IMR-90 (cell line): ENCODE results near the gene TBC1D24. TPM values are rescaled to one million over a fixed set of nuclear protein-coding genes. Genes with fewer than 3 reads are reported as not detected.

Experiments
- ATAC-seq: fragments of 200-7000 bp; cut with Tn5 transposase; 2 replicates; pipeline ENCODE4 v1.9.1; 2020; ENCODE audit warnings: low read depth, mild to moderate bottlenecking, moderate library complexity
- BruUV-seq: library from RNA; stranded (reverse); fragments of 400-500 nt; replicated peaks from 2 replicates; lab custom pipeline; 2021; lab: Mats Ljungman, UMichigan
- CTCF ChIA-PET: fragments of 300-600 bp; formaldehyde crosslinking; extraction: SDS; loops from one replicate; lab custom pipeline; 2021; ENCODE audit warnings: antibody characterized with exemption; lab: Yijun Ruan, JAX
- POLR2A ChIA-PET: fragments of 300-600 bp; sonication (Branson Sonifier 250); formaldehyde crosslinking; loops from one replicate; lab custom pipeline; 2022; ENCODE audit warnings: antibody characterized with exemption; ENCODE audit not compliant: unreplicated experiment; lab: Charles Lee
- DNase-seq: peaks from one replicate; pipeline ENCODE4 v3.0.0; 2013
- H2AFZ ChIP-seq: replicated peaks from 2 replicates; pipeline ENCODE3; 2013; ENCODE audit warnings: low read length, mild to moderate bottlenecking; ENCODE audit not compliant: poor library complexity
- H2AK5ac ChIP-seq: 2 replicates; pipeline ENCODE4 v1.6.1; 2013; ENCODE audit warnings: low read depth, low read length, inconsistent platforms
- H2AK9ac ChIP-seq: replicated peaks from 2 replicates; pipeline ENCODE3; 2013; ENCODE audit warnings: mild to moderate bottlenecking, low read depth, low read length, moderate library complexity; ENCODE audit not compliant: poor library complexity
- H2BK120ac ChIP-seq: 2 replicates; pipeline ENCODE4 v1.6.1; 2013; ENCODE audit warnings: low read depth, low read length, inconsistent platforms
- H2BK15ac ChIP-seq: 3 replicates; pipeline ENCODE4 v1.6.1; 2013; ENCODE audit warnings: low read depth, low read length, inconsistent platforms
- H2BK20ac ChIP-seq: 2 replicates; pipeline ENCODE4 v1.6.1; 2013; ENCODE audit warnings: low read depth, mild to moderate bottlenecking, inconsistent platforms, low read length, moderate library complexity
- H2BK5ac ChIP-seq: 2 replicates; pipeline ENCODE4 v1.6.1; 2013; ENCODE audit warnings: mild to moderate bottlenecking, low read depth, low read length, inconsistent platforms; ENCODE audit not compliant: poor library complexity, severe bottlenecking
- H3K14ac ChIP-seq: replicated peaks from 2 replicates; pipeline ENCODE4 v1.6.1; 2013; ENCODE audit warnings: low read depth, low read length, inconsistent platforms
- H3K18ac ChIP-seq: 2 replicates; pipeline ENCODE4 v1.6.1; 2013; ENCODE audit warnings: low read depth, low read length, control low read depth
- H3K23ac ChIP-seq: 2 replicates; pipeline ENCODE4 v1.6.1; 2013; ENCODE audit warnings: low read depth, low read length, inconsistent platforms
- H3K27ac ChIP-seq: 2 replicates; pipeline ENCODE4 v1.5.1; 2013; ENCODE audit warnings: mild to moderate bottlenecking, control low read depth, low read length; ENCODE audit not compliant: insufficient read depth
- H3K27me3 ChIP-seq: 2 replicates; pipeline ENCODE4 v1.6.1; 2013; ENCODE audit warnings: low read length; ENCODE audit not compliant: control insufficient read depth, insufficient read depth
- H3K36me3 ChIP-seq: 2 replicates; pipeline ENCODE4 v1.6.1; 2013; ENCODE audit warnings: low read length, mixed read lengths; ENCODE audit not compliant: control insufficient read depth, insufficient read depth
- H3K4ac ChIP-seq: 2 replicates; pipeline ENCODE4 v1.6.1; 2013; ENCODE audit warnings: low read depth, low read length, inconsistent platforms
- H3K4me1 ChIP-seq: 2 replicates; pipeline ENCODE4 v1.6.1; 2013; ENCODE audit warnings: low read length, mixed read lengths; ENCODE audit not compliant: control insufficient read depth, insufficient read depth
- H3K4me2 ChIP-seq: 2 replicates; pipeline ENCODE4 v1.6.1; 2013; ENCODE audit warnings: low read depth, mild to moderate bottlenecking, control low read depth, low read length, moderate library complexity
- H3K4me3 ChIP-seq: 2 replicates; pipeline ENCODE4 v1.5.1; 2013; ENCODE audit warnings: low read depth, mild to moderate bottlenecking, control low read depth, low read length, moderate library complexity; ENCODE audit not compliant: insufficient read depth
- H3K56ac ChIP-seq: 2 replicates; pipeline ENCODE4 v1.6.1; 2013; ENCODE audit warnings: low read length, inconsistent platforms; ENCODE audit not compliant: insufficient read depth; ENCODE audit errors: extremely low read depth
- H3K79me1 ChIP-seq, 2 experiments: 2 replicates each; pipeline ENCODE4 v1.6.1; 2013; ENCODE audit warnings: low read length in 2 of 2, inconsistent platforms in 1 of 2, low read depth in 1 of 2
- H3K9ac ChIP-seq: 2 replicates; pipeline ENCODE4 v1.6.1; 2013; ENCODE audit warnings: low read depth, low read length, control low read depth
- H3K9me1 ChIP-seq: 2 replicates; pipeline ENCODE4 v1.6.1; 2013; ENCODE audit warnings: low read length, inconsistent platforms; ENCODE audit not compliant: insufficient read depth
- H3K9me3 ChIP-seq: 2 replicates; pipeline ENCODE4 v1.6.1; 2013; ENCODE audit warnings: low read length; ENCODE audit not compliant: control insufficient read depth, insufficient read depth
- H4K20me1 ChIP-seq: 2 replicates; pipeline ENCODE4 v1.6.1; 2013; ENCODE audit warnings: low read length, inconsistent platforms; ENCODE audit not compliant: insufficient read depth
- H4K5ac ChIP-seq: 2 replicates; pipeline ENCODE4 v1.6.1; 2013; ENCODE audit warnings: mild to moderate bottlenecking, low read depth, low read length, control low read depth
- H4K8ac ChIP-seq, 2 experiments: 2 replicates each; pipeline ENCODE4 v1.6.1; 2013; ENCODE audit warnings: low read depth in 2 of 2, low read length in 2 of 2, control low read depth in 1 of 2, inconsistent platforms in 1 of 2
- H4K91ac ChIP-seq: 2 replicates; pipeline ENCODE4 v1.6.1; 2013; ENCODE audit warnings: low read depth, low read length, inconsistent platforms; ENCODE audit not compliant: insufficient read depth
- BHLHE40 ChIP-seq: fragments of 150-350 bp; IDR thresholded peaks from 2 replicates; pipeline ENCODE4 v1.6.1; 2016; ENCODE audit warnings: mild to moderate bottlenecking, low read depth, low read length
- CEBPB ChIP-seq: IDR thresholded peaks from 2 replicates; pipeline ENCODE4 v1.6.1; 2012; ENCODE audit warnings: low read depth, low read length, improper control_type of control experiment
- CHD1 ChIP-seq: IDR thresholded peaks from 2 replicates; pipeline ENCODE4 v1.6.1; 2012; ENCODE audit warnings: low read depth, low read length, improper control_type of control experiment
- FOS ChIP-seq: fragments of 150-350 bp; IDR thresholded peaks from 2 replicates; pipeline ENCODE4 v1.6.1; 2016; ENCODE audit warnings: low read depth, low read length
- MAFK ChIP-seq: IDR thresholded peaks from 2 replicates; pipeline ENCODE4 v1.6.1; 2012; ENCODE audit warnings: low read depth, low read length, improper control_type of control experiment
- MAZ ChIP-seq: IDR thresholded peaks from 2 replicates; pipeline ENCODE4 v1.6.1; 2012; ENCODE audit warnings: low read depth, mild to moderate bottlenecking, low read length, improper control_type of control experiment, moderate library complexity, borderline replicate concordance
- MXI1 ChIP-seq: IDR thresholded peaks from 2 replicates; pipeline ENCODE4 v1.6.1; 2012; ENCODE audit warnings: low read depth, mild to moderate bottlenecking, low read length, moderate library complexity, borderline replicate concordance
- POLR2A ChIP-seq: IDR thresholded peaks from 2 replicates; pipeline ENCODE4 v1.6.1; 2012; ENCODE audit warnings: mild to moderate bottlenecking, low read depth, low read length
- RAD21 ChIP-seq: IDR thresholded peaks from 2 replicates; pipeline ENCODE4 v1.6.1; 2012; ENCODE audit warnings: low read length, improper control_type of control experiment
- SMC3 ChIP-seq: fragments of 150-350 bp; IDR thresholded peaks from 2 replicates; pipeline ENCODE4 v1.6.1; 2016; ENCODE audit warnings: low read depth, mild to moderate bottlenecking, antibody characterized with exemption, low read length, moderate library complexity
- WGBS, 2 experiments: methylation state at CpG; one replicate each; pipeline versions ENCODE4 v1.1.5 to v1.1.7; 2013; ENCODE audit warnings: missing lambda C conversion rate in 2 of 2; ENCODE audit not compliant: insufficient read length in 1 of 2; ENCODE audit errors: extremely low coverage in 2 of 2; 5-methylcytosine and 5-hydroxymethylcytosine counted together
- dilution Hi-C: fragments of 300-500 bp; cut with HindIII; formaldehyde crosslinking; loops from one replicate; pipeline ENCODE4 v1.14.3; 2018; ENCODE audit warnings: low sequenced_read_pairs; ENCODE audit not compliant: unreplicated experiment
- in situ Hi-C: fragments of 300-500 bp; cut with MboI; formaldehyde crosslinking; loops from 3 replicates; pipeline ENCODE4 v1.14.3; 2019; ENCODE audit warnings: low sequenced_read_pairs, inconsistent platforms, mixed read lengths
- intact Hi-C: fragments of 100-400 bp; cut with micrococcal nuclease; formaldehyde crosslinking; loops from 2 replicates; pipeline ENCODE4 v1.10.0; 2022
- polyA plus RNA-seq, 3 experiments: library from polyadenylated mRNA; depleted of rRNA; stranded (reverse); fragments of >200 nt; gene quantifications; 2 replicates each; pipeline ENCODE4 v1.2.3, GENCODE V29; 2012; ENCODE audit warnings: low replicate concordance in 1 of 3
- total RNA-seq: library from RNA; depleted of rRNA; stranded (reverse); fragments of >200 nt; gene quantifications from 2 replicates; pipeline ENCODE4 v1.2.3, GENCODE V29; 2012
- TF ChIP-seq, protein P1 (sequence below): fragments of 150-350 bp; IDR thresholded peaks from 2 replicates; pipeline ENCODE4 v1.6.1; 2017; ENCODE audit warnings: mild to moderate bottlenecking, antibody characterized with exemption, low read length, low read depth
- TF ChIP-seq, protein P2 (sequence below): fragments of 150-350 bp; IDR thresholded peaks from 2 replicates; pipeline ENCODE4 v1.6.1; 2016; ENCODE audit warnings: low read depth, mild to moderate bottlenecking, low read length, moderate library complexity, borderline replicate concordance
- TF ChIP-seq, protein P3 (sequence below): conservative IDR thresholded peaks from 2 replicates; pipeline ENCODE4 v1.5.1; 2012; ENCODE audit warnings: mild to moderate bottlenecking, low read depth, low read length, improper control_type of control experiment

TBC1D24 gene
- total and polyA plus RNA-seq, 2 of the 4 experiments (the other 2 are of a cell fraction) = 7.5 to 13.4 TPM

- peak overlapping the region; percentile 88; the same call in 1 of the 2 replicates for H2AK5ac ChIP-seq
- H2BK5ac ChIP-seq = peak overlapping the region; percentile 65
- peak overlapping the region in 1 of 2 experiments; percentile 91; a peak in 2 of 4 replicates for H4K8ac ChIP-seq
- no peak overlapping the region for H2BK20ac ChIP-seq
- no peaks in the 10 kb centered on the region for H3K27me3 ChIP-seq
- peak; percentile 71 for DNase-seq
- H3K9me3 ChIP-seq = no peaks in the 10 kb centered on the region
- H2BK120ac ChIP-seq = no peak overlapping the region
- peak overlapping the region; percentile 68 for H3K27ac ChIP-seq
- 21% methylated on average over 21 of the region's 32 CpGs; no CpG with 5 or more reads in 1 of the 2 experiments for WGBS, 2 experiments
- POLR2A ChIA-PET = no interaction called here
- H2AFZ ChIP-seq = peak overlapping the region; percentile 91
- dilution Hi-C loops = no loop called here
- H3K4me3 ChIP-seq = peak overlapping the region; percentile 19; the same call in 1 of the 2 replicates
- H3K79me1 ChIP-seq = peaks cover 37 to 73% of the 10 kb centered on the region in 2 experiments
- H3K56ac ChIP-seq = no peak overlapping the region
- H3K36me3 ChIP-seq = no peaks in the 10 kb centered on the region
- peaks cover 11% of the 10 kb centered on the region; the same call in 1 of the 2 replicates for H3K9me1 ChIP-seq
- H2AK9ac ChIP-seq = peak overlapping the region; percentile 92
- CTCF ChIA-PET = interaction anchor here (0.6 to 0.9 kb wide), 3 partner anchors 10 to 42 kb away, joined by 3 to 4 read pairs (median 3); no protein-coding TSS in a partner anchor
- peak overlapping the region; percentile 86 for H3K4ac ChIP-seq
- peak overlapping the region; percentile 85 for H3K4me2 ChIP-seq
- peak overlapping the region; percentile 63; the same call in 1 of the 2 replicates for H3K23ac ChIP-seq
- H2BK15ac ChIP-seq = 0 out of 3 replicates have a peak overlapping the region, but pooled peaks have one; percentile 18
- H3K9ac ChIP-seq = peak overlapping the region; percentile 53
- H4K20me1 ChIP-seq = peaks cover 19% of the 10 kb centered on the region
- H3K4me1 ChIP-seq = peaks cover 27% of the 10 kb centered on the region
- intact Hi-C loops = no loop called here
- no TSS peak for BruUV-seq
- H4K91ac ChIP-seq = peak overlapping the region; percentile 36; the same call in 1 of the 2 replicates
- H4K5ac ChIP-seq = peak overlapping the region; percentile 98
- peak overlapping the region; percentile 56 for H3K18ac ChIP-seq
- ATAC-seq = peak; percentile 90
- in situ Hi-C loops = no loop called here
- peak overlapping the region; percentile 61 for H3K14ac ChIP-seq
- TF ChIP-seq MXI1 (no peak), FOS (no peak), CEBPB (no peak), RAD21 (no peak), CHD1 (no peak), MAFK (no peak), MAZ (no peak; the same call in 1 of the 2 replicates), SMC3 (no peak), POLR2A (no peak), BHLHE40 (no peak)
- TF ChIP-seq, protein P1, sequence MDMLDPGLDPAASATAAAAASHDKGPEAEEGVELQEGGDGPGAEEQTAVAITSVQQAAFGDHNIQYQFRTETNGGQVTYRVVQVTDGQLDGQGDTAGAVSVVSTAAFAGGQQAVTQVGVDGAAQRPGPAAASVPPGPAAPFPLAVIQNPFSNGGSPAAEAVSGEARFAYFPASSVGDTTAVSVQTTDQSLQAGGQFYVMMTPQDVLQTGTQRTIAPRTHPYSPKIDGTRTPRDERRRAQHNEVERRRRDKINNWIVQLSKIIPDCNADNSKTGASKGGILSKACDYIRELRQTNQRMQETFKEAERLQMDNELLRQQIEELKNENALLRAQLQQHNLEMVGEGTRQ = no peak
- TF ChIP-seq, protein P2, sequence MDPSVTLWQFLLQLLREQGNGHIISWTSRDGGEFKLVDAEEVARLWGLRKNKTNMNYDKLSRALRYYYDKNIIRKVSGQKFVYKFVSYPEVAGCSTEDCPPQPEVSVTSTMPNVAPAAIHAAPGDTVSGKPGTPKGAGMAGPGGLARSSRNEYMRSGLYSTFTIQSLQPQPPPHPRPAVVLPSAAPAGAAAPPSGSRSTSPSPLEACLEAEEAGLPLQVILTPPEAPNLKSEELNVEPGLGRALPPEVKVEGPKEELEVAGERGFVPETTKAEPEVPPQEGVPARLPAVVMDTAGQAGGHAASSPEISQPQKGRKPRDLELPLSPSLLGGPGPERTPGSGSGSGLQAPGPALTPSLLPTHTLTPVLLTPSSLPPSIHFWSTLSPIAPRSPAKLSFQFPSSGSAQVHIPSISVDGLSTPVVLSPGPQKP = no peak
- TF ChIP-seq, protein P3, sequence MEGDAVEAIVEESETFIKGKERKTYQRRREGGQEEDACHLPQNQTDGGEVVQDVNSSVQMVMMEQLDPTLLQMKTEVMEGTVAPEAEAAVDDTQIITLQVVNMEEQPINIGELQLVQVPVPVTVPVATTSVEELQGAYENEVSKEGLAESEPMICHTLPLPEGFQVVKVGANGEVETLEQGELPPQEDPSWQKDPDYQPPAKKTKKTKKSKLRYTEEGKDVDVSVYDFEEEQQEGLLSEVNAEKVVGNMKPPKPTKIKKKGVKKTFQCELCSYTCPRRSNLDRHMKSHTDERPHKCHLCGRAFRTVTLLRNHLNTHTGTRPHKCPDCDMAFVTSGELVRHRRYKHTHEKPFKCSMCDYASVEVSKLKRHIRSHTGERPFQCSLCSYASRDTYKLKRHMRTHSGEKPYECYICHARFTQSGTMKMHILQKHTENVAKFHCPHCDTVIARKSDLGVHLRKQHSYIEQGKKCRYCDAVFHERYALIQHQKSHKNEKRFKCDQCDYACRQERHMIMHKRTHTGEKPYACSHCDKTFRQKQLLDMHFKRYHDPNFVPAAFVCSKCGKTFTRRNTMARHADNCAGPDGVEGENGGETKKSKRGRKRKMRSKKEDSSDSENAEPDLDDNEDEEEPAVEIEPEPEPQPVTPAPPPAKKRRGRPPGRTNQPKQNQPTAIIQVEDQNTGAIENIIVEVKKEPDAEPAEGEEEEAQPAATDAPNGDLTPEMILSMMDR = no peak
These were observed 8.0 kb downstream of the TBC1D24 start for GRCh38 chr16:2482708-2483534.
